ENCODE data around the gene SEPSECS.

- TF ChIP-seq CTCF (optimal IDR thresholded peaks at IDR 0.05 in 1 of 3, IDR thresholded peaks at IDR 0.05 in 1 of 3, conservative IDR thresholded peaks at IDR 0.05 in 1 of 3; ENCODE audit: extremely low read depth in 1 of 3, insufficient read depth in 2 of 3, low read length in 3 of 3) (no peak), EZH2 (IDR thresholded peaks at IDR 0.05; ENCODE audit: low read length) (no peak)
These were observed 30.3 kb downstream of the SEPSECS start for GRCh38 chr4:25129917-25130316.

All from keratinocyte (primary cell).